Amniotic stem cell (primary cell): ENCODE measurements around the gene FAM120A.

Experiments used
- DNase-seq: peaks from one replicate; lab custom pipeline; 2025; lab: John Stamatoyannopoulos, UW

Gene FAM120A

DNA sequence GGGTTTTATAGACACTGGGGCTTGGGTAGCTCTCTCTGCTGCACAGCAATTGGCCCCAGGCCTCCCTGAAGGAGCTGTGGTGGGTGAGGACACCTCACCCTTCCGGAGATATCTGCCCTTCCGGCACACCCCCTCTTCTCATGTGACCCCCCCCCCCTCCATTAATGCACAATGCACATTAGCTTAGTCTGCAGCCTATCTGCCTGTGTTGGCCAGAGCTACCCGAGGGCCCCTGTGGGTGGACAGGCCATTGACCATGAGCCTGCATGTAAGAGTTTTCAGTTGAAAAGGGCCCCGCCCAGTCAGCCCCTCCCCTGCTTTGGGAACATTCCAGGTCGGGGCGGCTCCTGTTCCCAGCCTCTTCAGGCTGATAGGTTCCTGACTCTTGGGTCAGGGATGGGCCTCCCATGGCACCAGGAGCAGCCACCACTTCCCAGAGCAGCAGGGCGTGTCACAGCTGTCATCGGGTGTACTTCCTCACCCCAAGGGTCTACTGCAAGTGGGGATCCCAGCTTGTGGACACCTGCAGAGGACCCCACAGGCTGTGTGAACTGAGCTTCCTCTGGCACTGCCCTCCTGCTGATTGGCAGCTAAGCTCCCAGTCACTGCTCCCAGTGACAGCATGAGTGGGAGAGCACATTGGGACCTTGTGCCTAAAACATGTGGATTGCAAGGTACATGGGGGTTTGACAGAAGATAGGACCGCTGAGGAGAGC lies 142.7 kb downstream of the FAM120A start:
- DNase-seq = no peak

GRCh38 chr9:93595461-93595860 lies 144.0 kb downstream of the FAM120A start:
- no peak for DNase-seq

DNA sequence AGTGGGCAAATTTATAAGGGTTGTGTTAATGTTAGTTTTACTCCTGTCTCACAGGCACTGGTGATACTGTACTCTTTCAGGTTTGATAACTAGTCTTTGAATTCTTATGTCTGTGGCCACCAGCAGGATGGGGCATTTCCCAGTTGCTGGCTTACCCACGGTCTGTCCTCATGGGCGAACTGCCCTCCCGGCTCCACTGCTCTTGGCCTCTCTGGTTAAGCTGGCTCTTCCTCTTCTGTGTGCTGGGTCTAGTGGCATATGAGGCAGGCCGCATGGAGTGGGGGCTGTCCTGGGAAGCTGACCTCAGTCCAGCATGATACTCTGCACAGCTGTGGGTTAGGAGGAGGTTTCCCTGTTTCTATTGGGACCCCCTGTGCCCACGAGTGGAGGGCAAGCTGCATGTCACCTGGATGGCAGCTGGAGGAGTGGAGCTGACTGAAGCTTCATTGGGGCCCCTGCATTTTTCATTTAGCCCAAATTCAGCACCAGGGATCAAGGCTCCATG lies 144.4 kb downstream of the FAM120A start:
- DNase-seq = no peak

DNA sequence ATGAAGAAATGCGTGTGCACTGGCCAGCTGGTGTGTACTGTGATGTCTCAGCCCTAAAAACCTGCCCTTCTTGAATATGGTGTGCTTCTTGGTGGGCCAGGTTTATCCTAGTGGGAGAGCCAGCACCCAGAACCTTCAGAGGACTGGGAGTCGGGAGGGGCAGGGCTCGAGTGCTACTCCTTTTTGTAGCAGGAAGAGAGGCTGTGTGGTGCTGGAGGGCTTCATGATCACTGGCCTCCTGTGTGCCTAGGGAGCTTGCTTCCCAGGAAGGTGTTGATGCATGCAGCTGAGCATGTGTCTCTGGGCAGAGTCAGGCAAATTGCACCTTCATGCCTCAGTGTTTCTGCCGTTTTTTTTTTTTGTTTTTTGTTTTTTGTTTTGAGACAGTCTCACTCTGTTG lies 144.9 kb downstream of the FAM120A start:
- no peak for DNase-seq

GRCh38 chr9:93597142-93597706 lies 145.7 kb downstream of the FAM120A start:
- no peak for DNase-seq

- no peak for DNase-seq
These were observed 146.6 kb downstream of the FAM120A start for GRCh38 chr9:93597871-93598646.

DNA sequence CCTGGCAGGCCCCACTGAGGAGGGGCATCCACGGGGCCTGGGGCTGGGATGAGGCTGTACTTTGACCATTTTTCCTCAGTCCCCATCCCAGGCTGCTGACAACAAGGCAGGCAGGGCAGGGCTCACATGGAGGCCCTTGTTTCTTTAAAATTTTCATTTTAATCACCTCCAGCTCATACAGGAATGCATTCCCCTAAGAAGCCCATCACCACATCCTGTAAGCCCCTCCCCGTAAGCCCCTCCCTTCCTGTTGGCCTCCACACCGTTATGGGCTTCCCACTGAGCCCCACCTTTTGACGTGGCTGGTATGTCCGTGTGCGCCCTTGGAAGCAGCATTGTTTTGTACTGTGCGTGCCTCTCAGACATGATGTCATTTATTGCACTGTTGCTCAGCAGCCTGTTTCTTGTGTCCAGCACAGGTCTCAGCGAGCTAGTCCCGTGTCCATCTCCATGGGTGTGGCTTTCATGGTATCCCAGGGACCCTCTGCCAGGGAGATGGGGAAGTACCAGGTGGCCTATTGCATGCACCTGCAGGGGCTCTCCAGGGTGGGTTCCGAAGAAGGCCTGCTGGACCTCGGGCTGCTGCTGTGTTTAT lies 147.3 kb downstream of the FAM120A start:
- DNase-seq = no peak

GRCh38 chr9:93599571-93600403 lies 148.3 kb downstream of the FAM120A start:
- no peak for DNase-seq

DNA sequence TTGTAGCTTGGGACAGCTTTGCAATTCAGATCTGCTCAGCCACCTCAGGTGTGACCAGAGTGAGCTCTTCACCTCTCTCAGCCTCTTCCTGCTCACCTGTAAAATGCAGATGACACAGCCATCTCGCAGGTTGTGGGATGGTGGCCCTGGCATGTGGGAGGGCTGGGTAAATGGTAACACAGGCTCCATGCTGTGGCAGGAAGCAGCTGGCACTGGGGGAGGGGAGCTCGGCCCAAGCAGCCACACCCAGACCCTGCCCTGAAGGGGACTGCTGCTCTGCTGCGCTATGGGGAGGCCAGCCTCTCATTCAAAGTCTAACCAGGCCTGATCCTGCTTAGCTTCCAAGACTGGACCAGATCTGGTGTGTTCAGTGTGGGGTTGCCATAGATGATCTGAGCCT lies 149.0 kb downstream of the FAM120A start:
- no peak for DNase-seq

DNA sequence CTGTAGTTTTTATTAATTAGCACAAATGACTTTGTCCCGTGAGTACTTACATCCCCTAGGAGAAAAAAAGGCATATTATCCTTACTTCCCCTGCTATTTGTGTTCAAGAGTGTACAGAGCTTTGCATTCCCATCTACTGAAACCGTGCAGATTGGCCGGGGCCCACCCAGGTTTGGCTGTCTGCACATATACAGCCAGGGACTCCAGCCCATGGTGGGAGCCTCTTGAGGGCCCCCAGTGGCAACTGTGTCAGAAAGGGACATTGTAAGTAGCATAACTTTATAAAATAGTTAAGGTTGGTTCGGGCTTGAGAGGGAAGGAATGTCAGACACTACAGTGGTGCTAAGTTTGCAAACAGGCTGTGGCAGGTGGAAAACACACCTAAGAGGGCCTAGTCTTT lies 149.6 kb downstream of the FAM120A start:
- DNase-seq = no peak

- DNase-seq = no peak
These were observed 150.2 kb downstream of the FAM120A start for GRCh38 chr9:93601666-93602065.

DNA sequence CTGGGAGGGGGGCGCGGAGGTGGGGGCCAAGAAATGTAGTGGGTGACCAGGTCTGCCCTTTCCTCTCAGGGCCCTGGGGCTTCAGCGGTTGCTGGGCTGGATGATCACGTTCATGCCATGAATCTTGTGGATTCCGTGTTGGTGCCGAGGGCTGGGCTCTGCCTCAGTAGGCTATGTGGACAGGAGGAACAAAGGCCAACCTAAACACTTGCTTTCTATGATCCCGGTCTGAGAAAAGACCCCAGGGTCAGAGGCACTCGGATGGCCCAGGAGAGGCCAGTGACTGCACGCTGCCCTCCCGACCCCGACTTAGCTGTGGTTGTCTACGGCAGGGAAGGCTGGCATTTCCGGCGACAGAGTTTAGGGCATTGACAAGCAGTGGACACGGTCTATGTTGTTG lies 151.5 kb downstream of the FAM120A start:
- no peak for DNase-seq

DNA sequence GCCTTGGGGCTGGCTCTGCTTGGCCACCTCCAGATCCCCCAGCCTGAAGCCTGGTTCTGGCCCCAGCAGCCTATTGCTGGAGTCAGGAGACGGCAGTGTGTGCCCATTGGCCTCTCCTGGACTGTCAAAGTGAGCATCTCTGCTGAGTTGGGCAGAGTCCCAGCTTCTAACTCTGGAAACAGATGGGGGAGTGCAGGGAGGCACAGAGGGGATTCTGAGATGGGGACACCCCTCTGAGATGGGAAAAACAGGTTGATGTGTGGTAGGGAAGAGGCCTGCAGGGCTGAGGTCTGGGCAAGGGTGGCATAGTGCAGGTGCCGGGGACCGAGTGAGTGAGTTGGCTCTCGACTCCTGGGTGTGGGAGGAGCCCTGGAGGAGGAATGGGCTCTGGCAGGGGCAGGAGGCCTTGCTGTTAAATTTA lies 152.4 kb downstream of the FAM120A start:
- no peak for DNase-seq

GRCh38 chr9:93606187-93606586 lies 154.7 kb downstream of the FAM120A start:
- no peak for DNase-seq

- no peak for DNase-seq
These were observed 158.7 kb downstream of the FAM120A start for GRCh38 chr9:93610206-93610605.

GRCh38 chr9:93612052-93612795 lies 160.7 kb downstream of the FAM120A start:
- no peak for DNase-seq

GRCh38 chr9:93612796-93613154 lies 161.3 kb downstream of the FAM120A start:
- no peak for DNase-seq

DNA sequence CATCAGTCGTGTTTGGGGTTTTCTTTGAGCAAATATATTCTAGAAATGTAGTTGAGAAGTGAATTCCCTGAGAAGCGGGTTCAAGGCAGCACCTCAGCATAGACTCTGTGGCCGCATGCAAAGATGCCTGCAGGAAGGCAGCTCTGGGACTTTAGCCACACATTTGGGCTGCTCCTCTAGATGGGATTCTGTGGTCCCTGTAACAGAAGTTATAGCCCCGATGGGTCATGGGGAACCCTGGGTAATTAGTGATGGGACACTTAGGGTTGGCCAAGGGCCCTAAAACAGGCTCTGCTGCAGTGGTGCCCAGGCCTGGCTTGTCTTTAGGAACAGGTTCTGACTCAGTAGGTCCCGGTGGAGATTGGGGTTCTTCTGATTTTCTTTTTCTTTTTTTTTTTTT lies 161.7 kb downstream of the FAM120A start:
- DNase-seq = no peak

DNA sequence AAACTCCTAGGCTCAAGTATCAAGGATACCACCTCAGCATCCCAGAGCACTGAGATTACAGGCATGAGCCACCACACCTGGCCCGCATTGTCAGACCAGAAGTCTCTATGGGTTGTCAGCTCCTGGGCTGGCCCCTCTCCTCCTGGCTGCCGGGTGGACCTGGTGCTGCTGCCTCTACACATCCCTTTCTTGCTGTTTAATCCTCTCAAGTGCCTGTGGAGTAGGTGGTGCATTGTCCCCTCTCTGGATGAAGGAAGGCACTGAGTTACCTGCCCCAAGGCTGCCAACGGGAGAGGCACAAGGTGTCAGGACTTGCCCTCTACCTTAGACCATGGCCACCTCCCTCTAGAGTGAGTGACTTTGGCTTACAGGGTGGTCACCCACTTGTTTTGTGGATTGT lies 162.3 kb downstream of the FAM120A start:
- DNase-seq = no peak

DNA sequence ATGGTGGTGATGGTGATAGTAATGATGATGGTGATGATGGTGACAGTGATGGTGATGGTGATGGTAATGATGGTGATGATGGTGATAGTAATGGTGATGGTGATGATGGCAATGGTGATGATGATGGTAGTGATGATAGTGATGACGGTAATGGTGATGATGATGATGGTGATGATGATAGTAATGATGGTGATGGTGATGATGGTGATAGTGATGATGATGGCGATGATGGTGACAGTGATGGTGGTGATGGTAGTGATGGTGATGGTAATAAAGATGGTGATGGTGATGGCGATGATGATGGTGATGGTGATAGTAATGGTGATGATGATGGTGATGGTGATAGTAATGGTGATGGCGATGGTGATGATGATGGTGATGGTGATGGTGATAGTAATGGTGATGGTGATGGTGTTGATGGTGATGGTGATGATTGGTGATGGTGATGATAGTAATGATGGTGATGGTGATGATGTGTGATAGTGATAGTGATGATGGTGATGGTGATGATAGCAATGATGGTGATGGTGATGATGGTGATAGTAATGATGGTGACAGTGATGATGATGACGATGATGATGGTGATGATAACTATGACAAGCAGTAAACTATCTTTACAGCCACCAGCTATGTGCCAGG lies 163.5 kb downstream of the FAM120A start:
- no peak for DNase-seq
